BE2C (cell line): ENCODE measurements around the gene ZC2HC1C.

ENCODE experiments used
- DNase-seq: peaks from one replicate; pipeline ENCODE4 v3.0.0-alpha.2; 2020
- H3K27me3 ChIP-seq: fragments of 250-450 bp; sonication (Bioruptor Pico); 2 replicates; pipeline ENCODE4 v1.5.1; 2020; ENCODE audit warnings: mild to moderate bottlenecking
- H3K36me3 ChIP-seq: fragments of 250-450 bp; sonication (Bioruptor Pico); 2 replicates; pipeline ENCODE4 v1.5.1; 2020; ENCODE audit warnings: mild to moderate bottlenecking
- H3K4me1 ChIP-seq: fragments of 250-450 bp; sonication (Bioruptor Pico); 2 replicates; pipeline ENCODE4 v1.5.1; 2020
- H3K4me3 ChIP-seq: 2 replicates; pipeline ENCODE4 v1.5.1; 2011; ENCODE audit warnings: low read depth, low read length
- H3K9me3 ChIP-seq: fragments of 250-450 bp; sonication (Bioruptor Pico); 2 replicates; pipeline ENCODE4 v1.5.1; 2020
- CTCF ChIP-seq: IDR thresholded peaks from 2 replicates; pipeline ENCODE4 v1.5.1; 2012; ENCODE audit warnings: mild to moderate bottlenecking, low read depth, low read length

ZC2HC1C gene

GRCh38 chr14:75090353-75090752 is 20.9 kb downstream of the ZC2HC1C start:
- Histone ChIP-seq H3K36me3 (peaks cover 50% of the 10 kb centered on the region), H3K9me3 (no peaks in the 10 kb centered on the region), H3K4me3 (no peak overlapping the region), H3K27me3 (no peaks in the 10 kb centered on the region), H3K4me1 (no peaks in the 10 kb centered on the region)
- DNase-seq, result no peak
- TF ChIP-seq CTCF, result no peak

GRCh38 chr14:75091251-75091650 is 21.8 kb downstream of the ZC2HC1C start:
- Histone ChIP-seq H3K4me3 (no peak overlapping the region), H3K9me3 (no peaks in the 10 kb centered on the region), H3K4me1 (no peaks in the 10 kb centered on the region), H3K27me3 (no peaks in the 10 kb centered on the region), H3K36me3 (peaks cover 52% of the 10 kb centered on the region)
- TF ChIP-seq CTCF, result no peak
- DNase-seq, result no peak

GRCh38 chr14:75092698-75093097 is 23.3 kb downstream of the ZC2HC1C start:
- Histone ChIP-seq H3K4me1 (no peaks in the 10 kb centered on the region), H3K9me3 (no peaks in the 10 kb centered on the region), H3K36me3 (peaks cover 51% of the 10 kb centered on the region), H3K4me3 (no peak overlapping the region), H3K27me3 (no peaks in the 10 kb centered on the region)
- TF ChIP-seq CTCF, result no peak
- DNase-seq, result no peak

GRCh38 chr14:75094896-75095295 is 25.5 kb downstream of the ZC2HC1C start:
- DNase-seq, result no peak
- H3K27me3 ChIP-seq, result no peaks in the 10 kb centered on the region
- peaks cover 58% of the 10 kb centered on the region for H3K36me3 ChIP-seq
- no peaks in the 10 kb centered on the region for H3K9me3 ChIP-seq
- no peak for TF ChIP-seq CTCF
- H3K4me3 ChIP-seq, result no peak overlapping the region
- no peaks in the 10 kb centered on the region for H3K4me1 ChIP-seq

- DNase-seq, result no peak
- H3K36me3 ChIP-seq, result peaks cover 61% of the 10 kb centered on the region
- no peaks in the 10 kb centered on the region for H3K27me3 ChIP-seq
- TF ChIP-seq CTCF, result no peak
- H3K4me1 ChIP-seq, result no peaks in the 10 kb centered on the region
- H3K4me3 ChIP-seq, result no peak overlapping the region
- H3K9me3 ChIP-seq, result no peaks in the 10 kb centered on the region
These were observed 26.2 kb downstream of the ZC2HC1C start for GRCh38 chr14:75095690-75096089.

GRCh38 chr14:75096959-75097358 is 27.5 kb downstream of the ZC2HC1C start:
- no peak for TF ChIP-seq CTCF
- Histone ChIP-seq H3K27me3 (no peaks in the 10 kb centered on the region), H3K4me3 (no peak overlapping the region), H3K9me3 (no peaks in the 10 kb centered on the region), H3K36me3 (peaks cover 67% of the 10 kb centered on the region), H3K4me1 (no peaks in the 10 kb centered on the region)
- no peak for DNase-seq
